ENCODE data around the gene SERPINA9. TPM values are rescaled to one million over a fixed set of nuclear protein-coding genes. Genes with fewer than 3 reads are reported as not detected.

Gene SERPINA9
- total and polyA plus RNA-seq, 2 of the 8 experiments (the other 6 are each of a cell fraction or from before 2014, with no cell fraction given) = not detected

GRCh38 chr14:94501588-94502516 is 25.9 kb upstream of the SERPINA9 start:
- H3K4me2 ChIP-seq (ENCODE audit: insufficient read depth in 1 of 2, low read depth in 2 of 2, low read length in 2 of 2) = no peak overlapping the region
- H2BK12ac ChIP-seq (ENCODE audit: low read depth, low read length) = no peak overlapping the region
- DNase-seq (ENCODE audit: low read depth in 1 of 2, low spot score in 2 of 2) = no peak
- no peak overlapping the region for H3K4ac ChIP-seq (replicated peaks; ENCODE audit: insufficient read length, low read depth, low read length)
- no peak overlapping the region for H3K56ac ChIP-seq (replicated peaks; ENCODE audit: insufficient read length, low read depth, low read length)
- H2BK120ac ChIP-seq (replicated peaks; ENCODE audit: low read depth, low read length) = no peak overlapping the region
- 91% methylated on average over 15 of the region's 16 CpGs; no CpG with 5 or more reads in 1 of the 2 experiments for WGBS, 2 experiments (ENCODE audit: extremely low coverage in 1 of 2, insufficient coverage in 1 of 2, insufficient read length in 1 of 2, insufficient replicate concordance in 2 of 2, low coverage in 1 of 2, low lambda C conversion rate in 2 of 2, missing lambda C conversion rate in 1 of 2)
- H4K91ac ChIP-seq (replicated peaks; ENCODE audit: insufficient read length, low read length) = no peak overlapping the region
- H4K5ac ChIP-seq (ENCODE audit: insufficient read length, low read depth, low read length) = no peak overlapping the region
- no peak overlapping the region for H3K14ac ChIP-seq (ENCODE audit: insufficient read length)
- ChIA-PET CTCF (ENCODE audit: partially characterized antibody) (interaction anchor here (1.0 to 3.9 kb wide), 4 partner anchors 16 to 47 kb away, joined by 3 to 20 read pairs (median 3); no protein-coding TSS in a partner anchor), POLR2A (ENCODE audit: partially characterized antibody) (no interaction called here)
- H2BK15ac ChIP-seq (ENCODE audit: low read length) = no peak overlapping the region
- H3K4me3 ChIP-seq (ENCODE audit: extremely low read depth in 1 of 4, insufficient read depth in 2 of 4, low read depth in 3 of 4, low read length in 4 of 4) = no peak overlapping the region
- no peaks in the 10 kb centered on the region for H3K23me2 ChIP-seq (ENCODE audit: low read depth, low read length)
- no peak overlapping the region for H2AK5ac ChIP-seq (ENCODE audit: low read depth, low read length)
- no peaks in the 10 kb centered on the region for H3K4me1 ChIP-seq (replicated peaks in 1 of 4; ENCODE audit: control insufficient read depth in 3 of 4, insufficient read depth in 4 of 4, low read length in 3 of 4)
- H3K9ac ChIP-seq (replicated peaks in 1 of 4; ENCODE audit: extremely low read depth in 1 of 4, low read depth in 3 of 4, low read length in 3 of 4) = no peak overlapping the region
- no peak overlapping the region for H2BK5ac ChIP-seq (ENCODE audit: low read depth, low read length)
- no peak for FAIRE-seq
- H3K27ac ChIP-seq (ENCODE audit: low read depth, low read length) = no peak overlapping the region
- no peaks in the 10 kb centered on the region for H4K20me1 ChIP-seq (replicated peaks in 1 of 2; ENCODE audit: control insufficient read depth in 1 of 2, insufficient read depth in 2 of 2, low read length in 2 of 2)
- no peak overlapping the region for H3K18ac ChIP-seq (ENCODE audit: extremely low read depth, low read length)
- no peaks in the 10 kb centered on the region for H3K79me2 ChIP-seq (ENCODE audit: control insufficient read depth in 1 of 2, insufficient read depth in 2 of 2, low read length in 2 of 2)
- H2AFZ ChIP-seq (ENCODE audit: low read length) = no peak overlapping the region
- H3K27me3 ChIP-seq (replicated peaks in 1 of 4; ENCODE audit: control insufficient read depth in 3 of 4, extremely low read depth in 1 of 4, insufficient read depth in 3 of 4, low read length in 3 of 4) = no peaks in the 10 kb centered on the region; a peak in 1 of 7 replicates
- H2BK20ac ChIP-seq (ENCODE audit: low read length) = no peak overlapping the region
- H3K36me3 ChIP-seq (ENCODE audit: control insufficient read depth in 2 of 4, insufficient read depth in 4 of 4, low read length in 3 of 4) = no peaks in the 10 kb centered on the region
- no peaks in the 10 kb centered on the region for H3K9me3 ChIP-seq (ENCODE audit: insufficient read depth in 2 of 2, low read depth in 1 of 2, low read length in 1 of 2)
- no peak overlapping the region for H4K8ac ChIP-seq (ENCODE audit: extremely low read depth, insufficient read depth, low read length)
- H3K23ac ChIP-seq (ENCODE audit: insufficient read length) = no peak overlapping the region
- no peaks in the 10 kb centered on the region for H3K79me1 ChIP-seq (ENCODE audit: low read depth, low read length)
- TF ChIP-seq RXRA (IDR thresholded peaks at IDR 0.05; ENCODE audit: insufficient read depth, low read depth, low read length) (no peak), TAF7 (optimal IDR thresholded peaks at IDR 0.05; ENCODE audit: borderline replicate concordance, low read depth, low read length) (no peak), KDM5A (IDR thresholded peaks at IDR 0.05; ENCODE audit: low read length) (no peak), HDAC6 (IDR thresholded peaks at IDR 0.05; ENCODE audit: low read depth, low read length) (no peak), RBBP5 (IDR thresholded peaks at IDR 0.05; ENCODE audit: borderline replicate concordance, low read depth, low read length) (no peak)

Data from H1 (cell line).